Karpas-422 (cell line): ENCODE results near the gene PRRT4. TPM values are rescaled to one million over a fixed set of nuclear protein-coding genes. Genes with fewer than 3 reads are reported as not detected.

Experiments used
- DNase-seq: peaks from one replicate; pipeline ENCODE4 v3.0.0-alpha.2; 2015
- H2AFZ ChIP-seq: fragments of 200-600 bp; sonication (generic); 2 replicates; pipeline ENCODE4 v1.6.1; 2014; ENCODE audit warnings: antibody characterized with exemption, low read length, mixed read lengths
- H3K27ac ChIP-seq: fragments of 200-600 bp; sonication (generic); 2 replicates; pipeline ENCODE4 v1.5.1; 2014; ENCODE audit warnings: mild to moderate bottlenecking, low read length, moderate library complexity
- H3K27me3 ChIP-seq: fragments of 200-600 bp; sonication (generic); 2 replicates; pipeline ENCODE4 v1.6.1; 2014; ENCODE audit warnings: low read length, mixed read lengths
- H3K36me3 ChIP-seq: fragments of 200-600 bp; sonication (generic); 2 replicates; pipeline ENCODE4 v1.6.1; 2014; ENCODE audit warnings: low read length, mixed read lengths; ENCODE audit not compliant: insufficient read depth
- H3K4me1 ChIP-seq: fragments of 200-600 bp; sonication (generic); 2 replicates; pipeline ENCODE4 v1.6.1; 2014; ENCODE audit warnings: mild to moderate bottlenecking, low read length, mixed read lengths
- H3K4me2 ChIP-seq: fragments of 200-600 bp; sonication (generic); 2 replicates; pipeline ENCODE4 v1.6.1; 2014; ENCODE audit warnings: low read length, low read depth, mild to moderate bottlenecking; ENCODE audit not compliant: poor library complexity, severe bottlenecking
- H3K4me3 ChIP-seq: fragments of 200-600 bp; sonication (generic); 2 replicates; pipeline ENCODE4 v1.5.1; 2014; ENCODE audit warnings: mild to moderate bottlenecking, antibody characterized with exemption, low read length, mixed read lengths
- H3K79me2 ChIP-seq: fragments of 200-600 bp; sonication (generic); 2 replicates; pipeline ENCODE4 v1.6.1; 2014; ENCODE audit warnings: mild to moderate bottlenecking, low read length, mixed read lengths
- H3K9ac ChIP-seq: fragments of 200-600 bp; sonication (generic); 2 replicates; pipeline ENCODE4 v1.6.0; 2014; ENCODE audit warnings: low read length
- H3K9me2 ChIP-seq: fragments of 200-600 bp; sonication (generic), shearing (Covaris generic); replicated peaks from 2 replicates; pipeline ENCODE4 v1.6.0; 2014; ENCODE audit warnings: mild to moderate bottlenecking, low read length, moderate library complexity; ENCODE audit not compliant: insufficient read depth
- H3K9me3 ChIP-seq: fragments of 300-700, 200-600 bp; sonication (generic); 2 replicates; pipeline ENCODE4 v1.6.1; 2014; ENCODE audit warnings: low read length, mixed read lengths
- H4K20me1 ChIP-seq: fragments of 200-600 bp; sonication (generic); 2 replicates; pipeline ENCODE4 v1.6.1; 2014; ENCODE audit warnings: mild to moderate bottlenecking, antibody characterized with exemption, low read length, low read depth; ENCODE audit not compliant: insufficient read depth
- total RNA-seq: library from RNA; depleted of rRNA; stranded (reverse); fragments of >200 nt; shearing (Covaris generic); gene quantifications from 2 replicates; pipeline ENCODE4 v1.2.3, GENCODE V29; 2014; ENCODE audit warnings: low replicate concordance

Gene PRRT4
- total RNA-seq, 1 experiment from 2014 or later = not detected

DNA sequence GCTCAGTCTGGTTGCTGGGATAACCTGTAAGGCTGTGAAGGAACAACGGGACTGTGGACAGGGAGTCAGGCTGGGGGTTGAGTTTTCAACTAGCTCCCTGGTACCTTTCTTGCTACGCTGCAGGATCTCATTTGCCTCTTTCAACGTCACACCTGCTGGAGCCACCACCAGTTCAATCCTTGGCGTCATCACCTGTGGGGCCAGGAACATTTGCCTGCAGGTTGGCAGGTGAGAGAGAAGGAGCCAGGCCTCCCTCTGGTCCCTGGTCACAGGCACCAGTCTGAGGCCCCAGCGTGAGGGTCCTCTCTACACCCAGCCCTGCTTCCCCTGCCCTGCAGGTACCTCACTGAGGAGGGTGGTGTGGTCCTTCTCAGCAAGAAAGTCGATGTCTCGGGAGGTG, 38.5 kb upstream of the PRRT4 start:
- Histone ChIP-seq H3K9me3 (no peaks in the 10 kb centered on the region), H3K4me3 (no peak overlapping the region), H2AFZ (no peak overlapping the region), H4K20me1 (peaks cover 23% of the 10 kb centered on the region; the same call in 1 of the 2 replicates), H3K4me2 (no peak overlapping the region), H3K9me2 (no peaks in the 10 kb centered on the region), H3K27ac (no peak overlapping the region), H3K4me1 (peaks cover 39% of the 10 kb centered on the region), H3K79me2 (peaks cover 21% of the 10 kb centered on the region), H3K36me3 (peaks cover 44% of the 10 kb centered on the region; the same call in 1 of the 2 replicates), H3K27me3 (no peaks in the 10 kb centered on the region), H3K9ac (no peak overlapping the region)
- DNase-seq = no peak

DNA sequence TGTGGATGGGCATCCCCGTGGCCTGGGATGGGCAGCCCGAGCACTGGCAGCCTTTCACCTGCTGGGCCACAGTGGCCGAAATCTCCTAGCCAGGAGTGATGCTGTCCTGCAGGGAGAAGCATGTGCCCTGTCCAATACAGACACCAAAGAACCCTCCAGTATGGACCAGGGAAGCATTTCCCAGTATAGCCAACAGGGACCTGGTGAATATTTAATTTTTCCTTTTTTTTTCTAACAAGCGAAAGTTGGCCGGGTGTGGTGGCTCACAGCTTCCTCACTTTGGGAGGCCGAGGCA, 37.3 kb upstream of the PRRT4 start:
- H4K20me1 ChIP-seq = peaks cover 13% of the 10 kb centered on the region; the same call in 1 of the 2 replicates
- no peak for DNase-seq

DNA sequence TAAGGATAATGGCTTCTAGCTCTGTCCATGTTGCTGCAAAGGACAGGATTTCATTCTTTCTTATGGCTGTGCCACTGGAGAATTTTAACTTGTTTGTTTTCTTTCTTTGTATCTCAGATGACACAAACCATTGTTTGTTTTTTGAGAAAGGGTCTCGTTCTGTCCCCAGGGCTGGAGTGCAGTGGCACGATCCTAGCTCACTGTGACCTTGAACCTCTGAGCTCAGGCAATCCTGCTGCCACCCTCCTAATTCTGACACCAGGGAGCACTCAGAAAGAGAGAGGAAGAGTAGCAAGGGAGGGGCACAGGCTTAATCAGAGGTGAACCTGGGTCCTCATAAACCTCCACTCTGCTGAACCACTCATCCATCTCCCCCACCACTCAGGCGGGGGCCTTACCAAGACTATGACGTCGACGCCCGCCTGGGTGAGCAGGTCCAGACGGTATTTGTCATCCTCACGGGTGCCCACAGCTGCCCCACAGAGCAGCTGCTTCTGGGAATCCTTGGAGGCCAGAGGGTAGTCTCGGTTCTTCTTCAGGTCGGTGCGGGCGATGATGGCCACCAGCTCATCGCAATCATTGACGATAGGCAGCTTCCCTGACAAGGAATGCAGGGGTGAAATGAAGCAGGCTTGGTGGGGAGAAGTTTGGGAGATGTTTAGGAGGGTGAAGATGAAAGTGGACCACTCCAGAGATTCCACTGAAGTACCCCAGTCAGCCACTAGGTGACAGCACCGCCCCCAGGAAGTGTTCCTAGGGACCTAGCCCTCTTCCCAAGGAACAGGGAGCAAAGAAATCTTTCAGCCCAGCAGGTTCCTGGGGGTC, 36.7 kb upstream of the PRRT4 start:
- no peak overlapping the region for H3K4me3 ChIP-seq
- H3K79me2 ChIP-seq = peaks cover 5% of the 10 kb centered on the region
- peaks cover 10% of the 10 kb centered on the region; the same call in 1 of the 2 replicates for H4K20me1 ChIP-seq
- peaks cover 23% of the 10 kb centered on the region for H3K4me1 ChIP-seq
- H3K9ac ChIP-seq = no peak overlapping the region
- H3K27me3 ChIP-seq = no peaks in the 10 kb centered on the region
- DNase-seq = no peak
- no peak overlapping the region for H3K27ac ChIP-seq
- H3K36me3 ChIP-seq = peaks cover 44% of the 10 kb centered on the region; the same call in 1 of the 2 replicates
- no peak overlapping the region for H3K4me2 ChIP-seq
- H3K9me2 ChIP-seq = no peaks in the 10 kb centered on the region
- no peak overlapping the region for H2AFZ ChIP-seq
- no peaks in the 10 kb centered on the region for H3K9me3 ChIP-seq

More for the DNA sequence above, 37.3 kb upstream of the PRRT4 start:
- H3K4me2 ChIP-seq = no peak overlapping the region
- H3K36me3 ChIP-seq = peaks cover 44% of the 10 kb centered on the region; the same call in 1 of the 2 replicates
- H3K4me1 ChIP-seq = peaks cover 27% of the 10 kb centered on the region
- H3K9ac ChIP-seq = no peak overlapping the region
- no peak overlapping the region for H3K4me3 ChIP-seq
- H3K27me3 ChIP-seq = no peaks in the 10 kb centered on the region
- no peak overlapping the region for H2AFZ ChIP-seq
- H3K27ac ChIP-seq = no peak overlapping the region
- H3K9me2 ChIP-seq = no peaks in the 10 kb centered on the region
- H3K79me2 ChIP-seq = peaks cover 9% of the 10 kb centered on the region
- H3K9me3 ChIP-seq = no peaks in the 10 kb centered on the region

DNA sequence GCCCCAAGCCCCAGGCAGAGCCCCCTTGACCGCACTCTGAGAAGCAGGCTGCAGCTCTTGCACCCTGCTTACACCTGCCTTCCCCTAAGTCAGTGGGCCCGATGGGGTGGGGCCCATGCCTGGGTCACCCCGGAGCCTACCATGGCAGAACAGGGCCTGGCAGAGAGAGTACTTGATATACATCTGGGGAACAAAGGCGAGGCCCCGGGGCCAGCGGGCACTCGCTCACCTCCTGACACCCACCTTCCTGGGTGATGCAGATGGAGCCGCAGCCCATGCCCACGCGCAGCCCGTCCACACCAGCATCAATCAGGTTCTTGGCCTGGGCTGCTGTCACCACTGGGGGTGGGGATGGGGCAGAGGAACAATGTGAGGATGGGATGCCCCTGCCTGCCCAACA, 34.9 kb upstream of the PRRT4 start:
- no peaks in the 10 kb centered on the region for H3K9me2 ChIP-seq
- H3K4me2 ChIP-seq = peak overlapping the region; percentile 28
- peaks cover 10% of the 10 kb centered on the region; the same call in 1 of the 2 replicates for H4K20me1 ChIP-seq
- no peak overlapping the region; the same call in 1 of the 2 replicates for H3K27ac ChIP-seq
- H3K36me3 ChIP-seq = peaks cover 36% of the 10 kb centered on the region; the same call in 1 of the 2 replicates
- DNase-seq = no peak
- no peak overlapping the region for H3K4me3 ChIP-seq
- H3K9ac ChIP-seq = no peak overlapping the region
- no peak overlapping the region for H2AFZ ChIP-seq
- H3K4me1 ChIP-seq = peaks cover 33% of the 10 kb centered on the region
- no peaks in the 10 kb centered on the region for H3K27me3 ChIP-seq
- no peaks in the 10 kb centered on the region for H3K79me2 ChIP-seq
- H3K9me3 ChIP-seq = no peaks in the 10 kb centered on the region

GRCh38 chr7:128395748-128396147, 34.3 kb upstream of the PRRT4 start:
- Histone ChIP-seq H3K4me3 (no peak overlapping the region), H3K27ac (no peak overlapping the region; the same call in 1 of the 2 replicates), H3K4me2 (peak overlapping the region; percentile 28), H3K9me2 (no peaks in the 10 kb centered on the region), H3K27me3 (no peaks in the 10 kb centered on the region), H2AFZ (no peak overlapping the region), H3K36me3 (peaks cover 29% of the 10 kb centered on the region; the same call in 1 of the 2 replicates), H4K20me1 (peaks cover 10% of the 10 kb centered on the region; the same call in 1 of the 2 replicates), H3K9me3 (no peaks in the 10 kb centered on the region), H3K79me2 (no peaks in the 10 kb centered on the region), H3K4me1 (peaks cover 39% of the 10 kb centered on the region), H3K9ac (no peak overlapping the region)
- DNase-seq = peak; percentile 60

DNA sequence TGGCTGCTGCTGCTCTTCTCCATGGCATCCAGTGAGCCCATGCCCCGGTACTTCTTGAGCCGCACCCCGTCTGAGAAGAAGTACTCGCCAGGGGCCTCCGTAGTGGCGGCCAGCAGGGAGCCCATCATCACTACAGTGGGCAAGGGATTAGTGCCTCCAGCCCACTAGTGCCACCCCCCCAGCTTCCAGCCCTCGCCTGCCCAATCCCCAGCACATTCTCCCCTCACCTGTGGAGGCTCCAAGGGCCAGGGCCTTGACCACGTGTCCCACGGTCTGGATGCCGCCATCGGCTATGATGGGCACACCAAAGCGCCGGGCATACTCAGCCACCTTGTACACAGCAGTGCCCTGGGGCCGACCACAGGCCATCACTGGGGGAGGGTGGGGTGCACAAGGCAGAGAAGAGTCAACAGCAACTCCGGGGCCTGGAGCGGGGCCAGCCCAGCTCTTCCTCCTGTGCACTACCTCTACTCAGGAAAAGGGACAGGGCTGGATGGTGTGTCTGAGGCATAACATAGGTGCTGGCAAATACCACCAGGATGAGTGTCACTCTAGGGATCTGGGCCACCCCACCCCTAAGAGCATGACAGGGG, 33.5 kb upstream of the PRRT4 start:
- no peak overlapping the region for H3K4me3 ChIP-seq
- peaks cover 47% of the 10 kb centered on the region for H3K4me1 ChIP-seq
- no peak overlapping the region for H2AFZ ChIP-seq
- no peak for DNase-seq
- no peaks in the 10 kb centered on the region for H3K27me3 ChIP-seq
- H3K79me2 ChIP-seq = no peaks in the 10 kb centered on the region
- H4K20me1 ChIP-seq = peaks cover 10% of the 10 kb centered on the region; the same call in 1 of the 2 replicates
- H3K9me2 ChIP-seq = no peaks in the 10 kb centered on the region
- no peaks in the 10 kb centered on the region for H3K9me3 ChIP-seq
- H3K4me2 ChIP-seq = no peak overlapping the region
- no peak overlapping the region for H3K27ac ChIP-seq
- no peak overlapping the region for H3K9ac ChIP-seq
- peaks cover 29% of the 10 kb centered on the region; the same call in 1 of the 2 replicates for H3K36me3 ChIP-seq

GRCh38 chr7:128393526-128394330, 32.2 kb upstream of the PRRT4 start:
- Histone ChIP-seq H3K9me3 (no peaks in the 10 kb centered on the region), H3K4me1 (peaks cover 59% of the 10 kb centered on the region), H3K9ac (no peak overlapping the region), H3K27me3 (no peaks in the 10 kb centered on the region), H3K27ac (no peak overlapping the region), H4K20me1 (peaks cover 12% of the 10 kb centered on the region; the same call in 1 of the 2 replicates), H3K9me2 (no peaks in the 10 kb centered on the region), H2AFZ (no peak overlapping the region), H3K4me3 (no peak overlapping the region), H3K4me2 (no peak overlapping the region), H3K79me2 (no peaks in the 10 kb centered on the region), H3K36me3 (peaks cover 25% of the 10 kb centered on the region; the same call in 1 of the 2 replicates)
- no peak for DNase-seq
